ENCODE measurements around the gene RER1.

The RER1 gene

GRCh38 chr1:2446861-2447260 is 55.2 kb downstream of the RER1 start:
- DNase-seq (ENCODE audit: low read depth) = no peak

DNA sequence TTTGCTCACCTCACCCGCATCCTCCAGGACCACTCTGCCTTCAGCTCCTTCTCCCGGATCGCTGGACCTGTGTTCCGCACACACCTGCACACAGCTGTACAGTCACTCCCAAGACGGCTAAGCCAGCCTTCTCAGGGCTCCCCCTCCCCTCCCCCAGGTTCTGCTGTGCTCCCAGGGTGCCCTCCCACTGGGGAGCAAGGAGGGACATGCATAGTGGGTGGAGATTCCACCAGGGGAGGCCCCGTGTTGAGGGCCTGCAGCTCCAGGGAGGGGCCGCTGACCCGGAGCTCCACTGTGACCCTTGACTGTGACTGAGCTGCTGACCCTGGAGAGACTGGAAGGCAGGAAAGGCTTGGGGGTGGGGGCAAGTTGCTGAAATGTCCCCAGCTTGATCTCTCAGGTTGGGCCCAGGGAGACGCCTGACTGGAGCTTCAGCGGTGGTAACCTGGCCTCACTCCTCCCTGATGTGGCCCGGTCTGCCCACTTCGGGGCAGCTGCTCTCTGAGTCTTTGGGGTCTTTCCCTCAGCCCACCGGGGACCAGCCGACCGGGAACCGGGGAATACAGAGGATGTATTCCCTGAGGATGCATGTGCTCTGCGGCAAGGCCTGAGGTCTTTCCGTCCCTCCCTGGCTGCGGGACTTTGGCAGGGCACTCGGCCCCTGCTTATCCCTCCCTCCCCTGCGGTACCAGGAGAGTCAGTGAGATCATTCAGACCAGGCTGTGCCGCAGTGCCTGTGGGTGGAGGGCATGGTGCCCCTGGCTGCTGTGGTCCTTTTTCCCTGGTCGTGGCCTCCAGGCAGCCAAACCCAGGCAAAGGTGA is 55.8 kb downstream of the RER1 start:
- no peak for DNase-seq (ENCODE audit: low read depth)

GRCh38 chr1:2448098-2448445 is 56.4 kb downstream of the RER1 start:
- DNase-seq (ENCODE audit: low read depth) = no peak

DNA sequence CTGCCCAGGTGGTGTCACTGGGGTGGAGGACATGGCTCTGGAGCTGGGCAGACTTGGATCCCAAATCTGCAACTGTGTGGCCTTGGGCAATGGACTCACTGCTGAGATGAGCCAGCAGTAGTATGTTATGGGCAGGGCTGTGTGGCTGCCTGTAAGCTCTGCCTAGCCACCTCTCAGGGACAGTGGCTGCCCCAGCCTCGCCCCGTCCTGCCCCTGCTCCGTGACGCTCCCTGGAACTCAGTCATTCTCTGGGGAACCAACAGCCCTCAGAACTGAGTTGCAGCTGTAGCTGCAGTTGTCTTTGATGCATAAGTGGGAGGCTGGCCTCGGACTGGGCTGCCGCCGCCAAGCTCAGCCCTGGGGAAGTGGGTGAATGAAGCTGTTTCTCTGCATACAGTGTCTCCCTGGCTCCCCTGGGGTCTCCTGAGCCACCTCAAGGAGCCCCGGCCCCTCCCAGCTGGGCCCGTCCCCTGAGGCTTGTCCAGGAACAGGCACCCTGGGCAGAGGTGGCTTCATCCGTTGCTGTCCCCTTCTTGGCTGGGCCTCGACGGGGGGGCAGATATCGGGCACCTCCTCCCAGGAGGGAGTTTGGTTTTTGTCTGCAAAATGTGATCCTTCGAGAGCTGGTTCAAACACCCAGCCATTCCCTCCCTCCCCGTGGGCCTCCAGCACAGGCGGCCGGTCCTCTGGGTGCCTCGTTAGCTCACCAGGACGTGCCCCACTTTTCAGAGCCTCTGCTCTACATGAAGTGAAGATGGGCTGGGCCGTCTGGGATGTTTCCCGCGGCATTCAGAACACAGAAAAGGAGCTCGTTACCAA is 58.2 kb downstream of the RER1 start:
- DNase-seq (ENCODE audit: low read depth) = no peak

DNA sequence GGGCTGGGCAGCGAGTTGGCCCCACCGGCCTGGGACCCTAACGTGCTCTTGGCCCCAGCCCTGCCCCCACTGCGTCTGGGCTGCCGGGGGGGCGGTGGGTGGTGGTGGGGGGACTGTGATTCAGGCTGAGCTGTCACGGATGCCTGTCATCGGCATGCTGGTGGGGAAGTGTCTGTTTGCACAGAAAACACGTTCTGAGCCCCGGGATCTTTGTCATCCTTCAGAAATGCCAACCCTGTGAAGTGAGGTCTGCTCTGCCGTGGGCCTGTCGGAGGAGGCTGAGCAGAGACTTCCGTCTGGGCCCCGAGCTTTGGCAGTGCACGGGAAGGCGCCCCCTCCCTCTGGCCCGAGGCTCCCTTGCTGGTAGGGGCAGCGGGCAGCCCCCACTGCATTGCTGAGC is 60.1 kb downstream of the RER1 start:
- no peak for DNase-seq (ENCODE audit: low read depth)

DNA sequence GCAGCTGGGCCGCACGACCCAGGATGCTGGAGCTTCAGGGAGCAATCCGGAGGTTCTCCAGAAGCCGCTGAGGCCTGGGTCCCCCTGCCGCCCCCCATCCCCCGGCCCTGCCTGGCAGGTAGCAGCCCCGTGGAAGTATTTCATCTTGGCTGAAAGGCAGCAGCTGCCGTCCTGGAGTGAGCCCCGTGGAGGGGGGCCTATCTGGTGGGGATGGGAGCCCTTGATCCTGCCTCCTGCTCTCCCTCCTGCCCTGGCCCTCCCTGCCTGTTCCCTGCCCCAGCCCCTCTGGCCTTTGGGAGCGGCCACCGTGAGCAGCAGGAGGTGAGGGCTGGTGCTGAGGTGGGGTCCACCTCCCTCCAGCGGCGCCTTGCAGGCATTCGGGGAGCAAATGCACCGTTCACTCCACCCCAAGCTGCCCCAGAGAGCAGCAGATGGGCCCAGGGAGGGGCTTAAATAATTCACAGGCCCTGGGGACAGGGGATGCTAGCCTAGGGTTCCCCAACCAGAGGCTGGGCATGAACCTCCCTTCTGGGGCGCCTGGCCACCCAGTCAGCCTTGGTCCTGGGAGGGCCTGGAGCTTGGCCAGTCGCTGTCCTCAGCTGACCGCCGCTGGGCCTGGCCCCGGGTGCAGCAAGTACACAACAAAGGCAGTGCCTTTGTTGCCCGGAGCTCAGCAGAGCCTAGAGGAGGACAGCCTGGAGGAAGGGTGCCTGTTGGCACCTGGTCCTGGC is 60.7 kb downstream of the RER1 start:
- no peak for DNase-seq (ENCODE audit: low read depth)

DNA sequence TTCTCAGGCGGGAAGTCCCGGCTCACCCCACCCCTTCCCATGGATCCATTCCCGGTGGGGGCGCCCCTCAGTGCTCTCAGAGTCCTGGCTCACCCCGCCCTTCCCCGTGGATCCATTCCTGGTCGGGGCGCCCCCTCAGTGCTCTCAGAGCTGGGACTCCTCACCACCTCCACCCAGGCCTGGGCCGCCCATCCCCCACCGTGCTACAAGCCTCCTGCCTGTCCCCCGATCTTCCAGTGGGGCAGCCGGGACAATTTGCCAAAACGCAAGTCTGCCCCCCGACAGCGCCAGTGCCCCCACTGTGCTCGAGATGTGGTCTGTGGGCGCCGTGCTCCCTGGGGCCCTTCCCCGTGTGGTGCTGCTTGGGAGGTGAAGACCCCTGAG is 61.3 kb downstream of the RER1 start:
- DNase-seq (ENCODE audit: low read depth) = no peak

DNA sequence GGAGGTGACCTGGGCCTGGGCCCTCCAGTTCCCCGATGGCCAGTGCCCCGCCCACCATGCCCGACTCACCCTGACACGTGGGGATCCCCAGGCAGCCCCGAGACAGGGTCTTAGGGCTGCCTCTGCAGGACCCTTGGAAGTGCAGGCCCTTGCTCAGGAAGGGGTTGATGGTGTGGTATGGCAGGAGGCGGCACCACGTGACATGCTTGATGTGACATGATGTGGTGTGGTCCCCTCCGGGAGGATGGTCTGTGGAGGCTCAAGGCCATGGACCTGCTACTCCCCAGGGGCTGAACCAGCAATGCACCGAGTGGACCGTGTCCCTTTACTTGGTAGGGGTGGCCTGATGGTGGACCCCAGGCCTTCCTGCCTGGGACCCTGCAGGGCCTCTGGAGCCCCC is 62.6 kb downstream of the RER1 start:
- DNase-seq (ENCODE audit: low read depth) = no peak
